NCI-H1105 (cell line): Measurements from ENCODE around the gene SLC31A1.
"Not testable (repeated sequence)": the region's sequence is repeated elsewhere in the genome, so short reads cannot be mapped to it uniquely, and the experiment has no call there.

ENCODE experiments used
- DNase-seq: peaks from one replicate; lab custom pipeline; 2025; lab: John Stamatoyannopoulos, UW

Gene SLC31A1

DNA sequence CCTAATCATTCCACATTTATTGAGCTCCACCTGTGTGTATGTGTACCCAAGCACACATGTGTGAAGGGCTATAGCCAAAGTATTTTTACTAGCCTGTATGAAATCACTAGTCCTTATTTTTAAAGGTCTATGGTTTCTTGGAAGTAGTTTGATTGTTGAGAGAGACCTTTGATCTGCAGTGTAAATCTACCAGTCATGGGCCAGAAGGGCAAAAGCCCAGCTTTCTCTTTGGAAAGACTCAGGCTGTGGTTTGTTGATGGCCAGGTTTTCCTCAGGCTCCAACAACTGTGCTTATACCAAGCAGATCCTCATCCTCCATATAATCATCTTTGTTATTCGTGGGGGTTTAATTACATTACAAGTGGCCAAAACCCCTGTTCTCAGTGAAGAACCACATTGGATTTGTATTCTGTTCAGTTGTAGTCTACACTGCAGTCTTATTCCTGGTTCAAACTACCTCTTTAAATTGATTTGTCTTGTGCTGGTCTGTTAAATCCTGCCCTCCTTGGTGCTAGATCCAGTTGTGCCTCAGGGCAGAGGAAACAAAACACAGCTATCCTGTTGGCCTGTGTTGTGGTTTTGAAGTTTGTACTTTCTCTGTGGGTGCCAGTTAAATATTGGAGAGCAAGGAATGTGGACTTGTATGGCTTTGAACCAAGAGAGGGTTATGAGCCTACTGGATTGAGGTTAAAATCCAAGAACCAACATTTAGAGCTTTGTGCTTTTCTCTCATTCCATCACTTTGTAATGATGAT, 40.8 kb downstream of the SLC31A1 start:
- DNase-seq, result no peak

DNA sequence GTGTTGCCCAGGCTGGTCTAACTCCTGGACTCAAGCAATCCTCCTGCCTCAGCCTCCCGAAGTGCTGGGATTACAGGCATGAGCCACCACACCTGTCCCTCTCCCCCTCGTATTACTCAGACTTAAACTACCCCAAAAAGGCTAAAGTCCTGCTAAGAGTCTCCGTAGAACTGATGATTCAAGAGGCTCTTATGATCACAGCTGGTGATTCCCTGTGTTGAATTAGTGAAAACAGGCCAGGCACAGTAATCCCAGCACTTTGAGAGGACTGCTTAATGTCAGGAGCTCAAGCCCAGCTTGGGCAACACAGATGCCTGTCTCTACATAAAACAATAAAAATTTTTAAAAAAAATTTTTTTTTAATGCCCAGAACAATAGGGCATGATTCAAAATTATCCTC, 44.8 kb downstream of the SLC31A1 start:
- DNase-seq, result no peak

DNA sequence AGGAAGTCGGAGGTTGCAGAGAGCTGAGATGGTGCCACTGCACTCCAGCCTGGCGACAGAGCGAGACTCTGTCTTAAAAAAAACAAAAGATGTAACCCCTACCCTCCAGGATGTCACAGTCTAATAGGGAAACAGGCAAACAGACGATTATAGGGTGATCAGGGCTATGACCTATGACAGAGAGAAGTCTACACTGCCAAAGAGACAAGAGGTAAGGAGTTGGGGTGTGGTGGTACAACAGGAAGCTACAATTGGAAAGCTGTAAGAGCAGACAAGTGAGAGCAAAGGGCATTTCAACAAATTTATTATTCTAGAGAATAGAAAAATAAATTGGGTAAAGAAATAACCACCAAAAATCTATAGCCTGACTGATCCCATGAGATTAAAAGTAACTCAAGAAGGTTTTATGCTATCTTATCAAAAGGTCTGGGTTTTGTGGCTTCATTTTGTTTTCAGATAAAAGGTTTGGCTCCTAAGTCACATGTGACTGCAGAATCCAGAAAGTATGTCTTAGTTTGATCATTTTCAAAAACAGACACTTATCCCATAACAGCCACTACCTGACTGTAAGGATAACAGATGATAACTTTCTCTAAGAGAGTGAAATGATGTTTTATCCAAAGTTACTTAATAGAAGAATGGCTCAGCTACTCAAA, 46.7 kb downstream of the SLC31A1 start:
- no peak for DNase-seq

DNA sequence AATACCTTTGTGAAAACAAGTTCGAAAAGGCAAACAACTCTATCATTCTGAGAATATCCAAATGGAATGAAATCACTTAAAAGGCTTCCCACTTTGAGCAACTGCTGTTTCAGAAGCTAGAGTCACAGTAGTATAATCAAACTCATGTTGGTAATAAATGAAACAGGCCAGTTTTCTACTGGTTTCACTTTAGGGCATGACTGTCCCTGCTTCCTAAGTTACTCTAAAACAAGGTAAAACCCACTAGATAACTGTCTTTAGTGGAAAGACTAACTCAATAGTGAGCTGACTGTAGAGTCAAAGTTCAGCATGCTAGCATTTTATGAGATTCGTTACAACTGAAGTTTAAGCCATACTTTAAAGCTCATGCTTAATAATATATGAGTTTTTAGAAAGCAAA, 48.0 kb downstream of the SLC31A1 start:
- DNase-seq, result no peak

DNA sequence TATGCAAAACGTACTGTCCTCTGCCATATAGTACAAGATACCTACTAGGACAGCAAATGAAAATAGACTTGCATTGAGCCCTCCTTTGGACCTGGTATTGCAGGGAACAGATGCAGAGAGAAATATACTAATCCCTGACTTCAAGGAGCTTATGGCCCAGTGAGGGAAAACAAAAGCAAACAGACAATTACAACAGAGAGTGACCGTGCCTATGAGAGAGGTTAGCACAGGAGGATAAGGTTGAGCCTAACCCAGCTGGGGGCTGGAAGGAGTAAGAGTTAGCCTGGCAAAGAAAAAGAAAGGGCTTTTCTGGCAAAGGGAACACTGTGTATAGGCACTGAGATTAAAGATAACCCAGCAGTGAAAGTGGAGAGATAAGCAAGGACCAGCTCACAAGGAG, 48.5 kb downstream of the SLC31A1 start:
- no peak for DNase-seq

DNA sequence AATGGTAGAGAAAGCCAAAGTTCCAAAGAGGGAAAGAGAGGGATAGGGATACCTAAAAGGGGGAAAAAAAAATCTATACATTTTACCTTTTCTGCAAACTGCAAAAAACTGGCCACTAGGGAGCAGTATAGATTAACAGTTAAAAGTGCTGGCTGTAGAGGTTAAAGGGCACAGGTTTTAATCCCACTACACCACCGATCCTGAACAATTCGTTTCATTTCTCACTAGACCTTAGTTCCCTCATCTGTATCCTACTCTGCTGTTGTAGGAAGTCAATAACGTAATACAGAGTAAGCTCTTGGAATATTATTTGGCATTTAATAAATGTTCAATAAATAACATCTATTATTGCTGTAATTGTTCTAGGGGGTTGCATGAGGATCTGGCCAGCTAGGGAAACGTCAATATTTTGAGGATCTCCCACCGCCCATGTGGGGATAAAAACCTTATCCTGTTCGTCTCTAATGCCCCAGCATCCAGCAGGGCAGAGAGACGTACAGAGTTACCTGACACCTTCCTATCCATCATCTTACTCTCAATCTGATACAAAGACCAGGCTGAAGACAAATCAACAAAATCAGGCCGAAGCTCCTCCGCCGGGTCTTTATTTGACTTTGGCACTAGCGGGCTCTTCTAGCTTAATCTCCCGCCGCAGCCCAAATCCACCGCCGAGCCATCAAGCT, 53.3 kb downstream of the SLC31A1 start:
- peak; percentile 65 for DNase-seq

DNA sequence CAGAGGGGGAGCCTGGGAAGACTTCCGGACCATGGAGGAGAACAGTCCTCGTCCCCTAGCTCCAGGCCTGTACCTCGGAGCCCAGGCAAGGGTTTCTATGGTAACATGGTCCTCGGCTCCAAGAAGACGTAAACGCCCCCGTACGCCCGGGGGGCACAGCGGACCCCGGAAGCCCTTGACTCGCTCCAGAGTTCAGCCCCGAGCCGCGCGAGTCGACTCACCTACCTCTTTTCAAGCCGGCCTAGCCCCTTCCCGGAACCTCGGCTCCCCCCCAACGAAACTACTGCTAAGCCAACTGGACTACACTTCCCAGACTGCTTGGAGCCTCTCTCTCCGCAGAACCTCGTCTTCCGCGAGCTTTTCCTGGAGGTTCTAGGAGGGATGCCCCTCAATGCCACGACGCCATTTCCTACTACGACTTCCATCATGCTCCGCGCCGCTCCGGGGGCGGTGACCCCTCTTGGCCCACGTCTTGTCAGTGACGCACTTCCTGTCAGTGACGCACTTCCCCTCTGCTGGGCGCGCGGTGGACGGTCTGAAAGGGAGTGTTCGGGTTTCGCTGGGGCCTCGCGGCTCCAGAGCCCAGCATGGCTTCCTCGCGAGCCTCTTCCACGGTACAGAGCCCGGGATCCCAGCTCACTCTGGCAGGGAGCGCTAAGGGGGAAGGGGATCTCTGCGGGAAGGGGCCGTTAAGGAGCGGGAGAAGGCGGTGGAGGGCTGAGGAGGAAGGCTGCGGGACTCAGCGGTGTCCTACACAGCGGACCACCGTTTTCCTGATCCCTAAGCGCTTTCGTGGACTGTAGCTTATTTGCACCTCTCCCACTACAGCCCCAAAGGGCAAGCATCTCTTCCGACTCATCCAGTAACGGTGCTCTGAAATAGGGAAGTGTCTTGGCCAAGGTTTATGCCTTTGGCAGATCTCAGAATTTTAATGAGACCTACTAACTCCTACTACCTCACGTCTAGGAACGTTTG, 54.1 kb downstream of the SLC31A1 start, which contains the start of the genes CDC26 and PRPF4:
CDC26 (minus strand) TSS at position 416 of the 975 bp plus-strand sequence. CDS start 3,065 bp downstream, outside the sequence.
PRPF4 (plus strand) TSS at position 502 of the 975 bp plus-strand sequence; CDS start at position 588, 86 bp downstream.
- DNase-seq, result peak; percentile 96

DNA sequence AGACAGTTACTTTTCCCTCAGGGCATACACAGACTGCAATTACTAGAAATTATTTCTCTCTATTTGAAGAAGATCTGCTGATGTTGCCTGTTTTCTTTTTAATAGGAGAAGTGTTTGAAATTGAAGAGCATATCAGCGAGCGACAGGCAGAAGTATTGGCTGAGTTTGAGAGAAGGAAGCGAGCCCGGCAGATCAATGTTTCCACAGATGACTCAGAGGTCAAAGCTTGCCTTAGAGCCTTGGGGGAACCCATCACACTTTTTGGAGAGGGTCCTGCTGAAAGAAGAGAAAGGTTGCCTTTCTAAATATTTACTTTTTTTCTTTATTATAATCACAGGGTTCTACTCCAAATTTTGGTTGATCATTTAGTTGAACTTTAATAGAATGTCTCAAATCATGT, 57.5 kb downstream of the SLC31A1 start:
- no peak for DNase-seq

DNA sequence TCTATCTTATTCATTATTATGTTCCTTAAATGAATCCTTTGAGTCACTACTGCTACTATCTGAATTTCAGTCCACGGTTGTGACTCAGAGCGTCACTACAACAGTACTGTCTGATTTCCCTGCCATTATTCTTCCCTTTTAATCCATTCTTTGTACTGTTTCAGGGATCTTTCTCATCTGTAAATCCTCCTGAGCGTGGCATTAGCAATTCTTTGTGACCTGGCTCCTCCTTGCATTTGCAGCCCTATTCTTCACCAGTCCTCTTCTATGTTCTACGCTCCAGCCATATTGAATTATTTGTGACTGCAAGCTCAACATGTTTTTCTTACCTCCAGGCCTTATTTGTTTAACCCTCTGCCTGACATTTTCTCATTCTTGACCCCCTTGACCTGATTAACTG, 60.0 kb downstream of the SLC31A1 start:
- no peak for DNase-seq

DNA sequence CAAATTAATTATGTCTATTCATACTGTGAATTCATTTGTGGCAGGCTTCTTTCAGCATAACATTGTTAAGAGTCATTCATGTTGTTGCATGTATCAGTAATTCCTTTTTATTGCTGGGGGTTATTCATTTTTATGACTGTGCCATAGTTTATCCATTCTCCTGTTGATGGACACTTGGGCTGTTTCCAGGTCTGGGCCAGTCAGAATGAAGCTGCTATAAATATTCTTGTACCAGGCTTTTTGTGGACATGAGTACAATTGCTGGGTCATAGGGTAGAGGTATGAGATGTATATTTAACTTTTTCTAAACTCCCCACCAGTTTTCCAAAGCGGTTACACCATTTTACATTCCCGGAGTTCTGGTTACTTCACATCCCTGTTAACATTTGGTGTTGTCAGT, 67.7 kb downstream of the SLC31A1 start:
- DNase-seq, result no peak

DNA sequence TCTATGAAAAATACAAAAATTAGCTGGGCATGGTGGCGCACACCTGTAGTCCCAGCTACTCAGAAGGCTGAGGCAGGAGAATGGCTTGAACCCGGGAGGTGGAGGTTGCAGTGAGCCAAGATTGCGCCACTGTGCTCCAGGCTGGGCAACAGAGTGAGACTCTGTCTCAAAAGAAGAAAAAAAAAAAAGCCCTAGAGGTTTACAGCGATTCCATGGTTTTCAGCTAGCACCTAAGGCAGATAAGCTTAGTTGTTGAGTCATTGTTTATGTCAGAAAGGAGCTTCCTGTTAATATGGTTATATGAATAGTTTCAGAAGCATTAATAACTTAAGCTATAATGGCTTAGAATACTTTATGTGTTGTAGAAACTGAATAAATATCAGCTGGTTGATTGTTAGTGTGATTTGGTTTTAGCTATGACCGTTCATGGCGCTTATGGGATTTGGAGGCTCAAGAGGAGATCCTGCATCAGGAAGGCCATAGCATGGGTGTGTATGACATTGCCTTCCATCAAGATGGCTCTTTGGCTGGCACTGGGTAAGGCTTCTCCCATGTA, 68.8 kb downstream of the SLC31A1 start:
- no peak for DNase-seq

DNA sequence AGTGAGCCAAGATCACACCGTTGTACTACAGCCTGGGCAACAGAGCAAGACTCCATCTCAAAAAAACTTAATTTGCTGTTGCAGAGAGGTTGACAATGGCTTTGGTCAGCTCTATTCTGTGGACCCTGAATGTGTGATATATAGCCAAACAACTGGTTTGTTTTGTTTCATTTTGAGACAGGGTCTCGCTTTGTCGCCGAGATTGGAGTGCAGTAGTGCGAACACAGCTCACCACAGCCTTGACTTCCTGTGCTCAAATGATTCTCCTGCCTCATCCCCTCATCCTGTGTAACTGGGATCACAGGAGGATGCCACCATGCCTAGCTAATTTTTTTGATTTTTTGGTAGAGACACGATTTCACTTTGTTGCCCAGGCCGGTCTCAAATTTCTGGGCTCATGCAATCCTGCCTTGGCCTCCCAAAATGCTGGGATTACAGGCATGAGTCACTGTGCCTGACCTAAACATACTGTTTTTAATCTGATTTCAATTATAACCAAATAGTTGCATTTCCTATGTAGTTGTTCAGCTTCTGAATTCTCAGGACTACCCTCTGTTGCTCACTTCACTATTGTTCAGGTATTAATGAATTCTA, 72.0 kb downstream of the SLC31A1 start:
- no peak for DNase-seq

DNA sequence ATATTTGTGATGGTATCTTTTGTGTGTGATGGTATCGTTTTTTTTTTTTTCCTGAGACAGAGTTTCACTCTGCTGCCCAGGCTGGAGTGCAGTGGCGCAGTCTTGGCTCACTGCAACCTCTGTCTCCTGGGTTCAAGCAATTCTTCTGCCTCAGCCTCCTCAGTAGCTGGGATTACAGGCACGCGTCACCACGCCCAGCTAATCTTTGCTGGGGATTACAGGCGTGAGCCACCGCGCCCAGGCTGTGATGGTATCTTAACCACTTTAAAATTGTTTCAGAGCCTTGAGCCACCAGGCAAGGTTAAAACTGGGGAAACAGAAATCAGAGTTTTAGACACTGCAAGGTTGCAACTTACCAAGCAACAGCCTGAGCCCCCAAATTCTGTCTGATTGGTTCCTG, 74.9 kb downstream of the SLC31A1 start:
- not testable (repeated sequence) for DNase-seq

DNA sequence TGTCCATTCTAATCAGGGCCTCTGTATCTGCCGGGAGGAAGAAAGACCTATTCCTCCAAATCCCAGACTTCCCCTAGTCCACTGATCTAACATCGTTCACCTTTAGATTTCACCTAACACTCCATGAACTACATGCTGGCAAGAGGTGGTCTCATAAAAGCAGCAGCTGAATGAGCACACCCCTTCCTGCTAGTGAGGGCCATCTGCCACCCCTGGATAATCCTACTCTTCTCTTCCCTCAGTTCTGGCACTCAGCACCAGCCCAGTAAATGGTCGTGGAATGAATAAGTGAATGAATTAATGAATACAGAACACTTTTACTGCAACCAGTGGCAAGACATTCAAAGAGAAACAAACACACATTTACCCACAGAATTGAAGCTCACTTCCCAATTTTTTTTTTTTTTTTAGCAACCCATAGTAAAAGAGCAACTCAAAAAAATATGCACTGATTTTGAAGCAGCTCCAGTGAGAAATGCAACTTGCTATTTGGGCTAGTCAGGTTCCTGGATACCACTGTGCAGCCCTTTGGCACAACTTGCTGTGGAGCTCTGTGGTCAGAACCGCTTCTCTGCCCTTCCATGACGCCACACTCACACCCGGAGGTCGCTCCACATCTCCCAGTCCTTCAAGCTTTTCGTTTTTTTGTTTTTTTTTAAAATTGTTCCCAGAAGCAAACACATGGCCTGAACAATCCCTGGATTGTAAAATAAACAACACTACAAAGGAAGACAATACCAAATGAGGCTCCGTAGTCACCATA, 75.6 kb downstream of the SLC31A1 start:
- DNase-seq, result no peak

DNA sequence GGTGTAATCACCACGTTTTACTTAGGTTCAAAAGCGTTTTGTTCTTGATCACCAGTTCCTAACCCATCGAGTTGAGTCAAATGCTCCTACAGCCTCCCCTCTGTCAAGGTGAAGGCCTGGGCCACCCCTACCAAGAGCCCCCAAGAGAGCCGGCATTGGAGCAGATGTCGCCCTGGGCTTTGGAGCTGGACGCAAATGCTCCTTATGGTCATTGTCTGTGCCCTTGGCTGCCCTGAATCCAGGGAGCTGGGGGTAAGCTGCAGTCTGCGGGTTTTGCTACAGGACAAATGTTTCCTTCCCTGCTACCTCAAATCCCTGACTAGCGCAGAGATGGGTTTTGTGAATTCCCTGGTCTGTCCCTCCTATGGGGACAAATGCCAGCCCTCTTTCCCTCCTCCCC, 77.0 kb downstream of the SLC31A1 start:
- DNase-seq, result no peak

DNA sequence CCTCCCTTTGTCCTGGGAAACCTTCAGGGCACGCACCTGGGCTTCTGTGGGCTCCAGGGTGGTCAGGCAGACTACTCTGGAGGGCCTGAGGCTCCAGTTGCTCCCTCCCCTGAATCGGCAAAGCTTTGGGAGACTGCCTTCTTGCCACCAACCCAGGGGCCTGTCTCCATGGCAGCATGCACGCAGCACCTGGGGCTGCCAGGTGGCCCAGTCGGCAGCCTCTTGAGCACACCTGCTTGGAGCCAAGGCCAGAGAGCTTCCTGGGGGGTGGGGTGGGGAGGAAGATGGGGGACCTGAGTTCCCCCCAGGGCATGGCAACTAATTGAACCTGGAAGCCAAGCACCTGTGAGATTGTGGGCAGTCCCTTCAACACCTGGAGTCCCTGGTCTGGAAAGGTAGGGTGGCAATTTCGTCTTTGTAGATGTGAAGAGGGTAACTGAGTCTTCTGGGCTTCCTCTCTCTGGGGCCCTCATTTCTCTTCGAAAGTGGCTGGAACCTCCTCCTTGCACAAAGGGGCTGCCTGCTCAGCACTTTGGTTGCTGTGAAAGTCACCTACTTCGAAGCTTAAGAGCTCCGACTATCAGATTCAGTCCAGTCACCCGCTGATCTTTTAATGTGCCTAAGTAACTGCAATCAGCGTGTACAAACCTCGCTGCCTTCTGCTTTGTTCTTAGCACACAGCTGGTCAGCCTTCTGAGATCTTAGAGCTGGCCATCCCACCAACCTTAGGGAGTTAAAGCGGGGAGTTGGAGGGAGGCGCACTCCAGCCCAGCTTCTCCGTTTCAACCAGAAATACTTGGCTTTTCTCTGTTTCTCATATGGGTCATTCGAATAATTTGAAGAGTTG, 77.8 kb downstream of the SLC31A1 start:
- DNase-seq, result peak; percentile 97

DNA sequence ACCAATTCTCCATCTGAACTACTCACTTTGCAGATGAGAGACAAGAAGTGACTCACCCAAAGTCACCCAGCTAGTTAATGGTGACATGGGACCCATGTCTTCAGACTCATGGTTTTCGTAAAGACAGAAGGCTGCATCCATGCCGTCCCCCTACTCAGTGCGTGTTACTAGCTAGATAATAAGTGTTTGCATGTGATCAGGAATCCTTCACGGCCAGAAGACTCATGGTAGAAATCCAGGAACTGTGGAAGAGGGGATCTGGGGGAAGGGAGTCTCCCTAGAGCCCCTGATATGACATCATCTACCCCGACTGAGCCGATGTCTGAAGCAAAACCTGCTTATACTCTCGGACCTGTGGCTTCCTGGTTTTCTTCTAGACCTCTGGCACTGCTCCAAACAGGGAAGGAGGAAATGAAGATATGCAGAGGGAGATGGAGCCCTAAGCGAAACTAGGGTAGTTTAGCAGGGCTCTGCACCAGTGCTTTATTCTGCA, 78.5 kb downstream of the SLC31A1 start:
- peak; percentile 44 for DNase-seq

DNA sequence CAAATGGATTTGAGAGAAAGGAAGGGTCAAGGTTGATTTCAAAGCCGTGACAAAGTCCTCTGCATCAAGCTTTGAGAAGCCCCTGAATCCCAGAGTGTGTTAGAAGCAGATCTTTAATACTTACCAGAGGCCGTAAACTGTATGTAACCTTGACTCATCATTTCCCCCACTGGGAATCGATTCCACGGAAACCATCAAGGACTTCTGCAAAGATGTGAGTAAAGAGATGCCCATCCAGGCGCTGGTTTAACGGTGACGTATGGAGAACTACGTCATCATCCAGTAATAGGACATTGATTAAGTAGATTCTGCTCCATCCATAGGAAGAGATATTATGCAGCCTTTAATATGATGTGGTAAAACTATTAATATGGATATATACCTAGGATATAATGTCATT, 80.2 kb downstream of the SLC31A1 start:
- DNase-seq, result no peak

DNA sequence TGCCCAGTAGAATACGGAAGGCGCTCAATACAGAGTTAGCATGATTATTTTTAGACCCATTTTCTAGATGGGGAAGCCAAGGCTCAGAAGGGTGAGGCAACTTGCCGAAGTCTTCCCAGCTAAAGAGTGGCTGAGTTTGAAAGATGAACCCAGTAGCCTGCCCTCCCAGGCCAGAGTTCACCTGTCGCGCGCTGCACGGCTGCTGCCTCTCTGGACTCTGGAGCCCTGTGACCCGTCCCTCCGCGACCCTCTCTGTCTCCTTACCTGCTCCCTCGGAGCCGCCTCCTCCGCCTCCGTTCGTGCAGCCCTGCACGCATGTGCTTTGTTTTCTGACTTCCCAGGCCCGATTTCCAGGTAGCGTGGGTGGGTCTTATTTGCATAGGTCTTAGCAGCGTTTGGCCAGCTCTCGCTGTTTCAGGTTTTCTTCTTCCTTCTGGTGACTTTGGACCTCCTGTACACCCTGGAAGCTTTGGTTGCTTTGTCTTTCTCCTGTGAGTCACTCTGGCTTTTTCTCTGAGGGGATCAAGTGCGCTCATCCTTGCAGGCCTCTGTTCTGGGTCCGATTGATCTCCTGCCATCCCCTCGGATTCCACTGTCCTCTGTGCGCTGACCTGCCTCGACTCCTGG, 81.6 kb downstream of the SLC31A1 start, which contains the start of gene RNF183:
RNF183 (minus strand) TSS at position 585 of the 627 bp plus-strand sequence. CDS start 5,192 bp downstream, outside the sequence.
- DNase-seq, result no peak
